Measurements from ENCODE around the gene COQ10A. TPM values are rescaled to one million over a fixed set of nuclear protein-coding genes. Genes with fewer than 3 reads are reported as not detected.

Gene COQ10A
- total and polyA plus RNA-seq, 2 of the 8 experiments (the other 6 are each of a cell fraction or from before 2014, with no cell fraction given) = 21.8 to 42.9 TPM

- peaks cover 8 to 62% (median 46%) of the 10 kb centered on the region in 4 experiments; a peak in 7 of 8 replicates for H3K36me3 ChIP-seq (ENCODE audit: control insufficient read depth in 2 of 4, insufficient read depth in 4 of 4, low read length in 3 of 4)
- no peak for TF ChIP-seq MAX (IDR thresholded peaks at IDR 0.05)
- TF ChIP-seq KDM4A (IDR thresholded peaks at IDR 0.05; ENCODE audit: low read depth, low read length, severe bottlenecking) = no peak
- no peak for TF ChIP-seq JUN (IDR thresholded peaks at IDR 0.05; ENCODE audit: low read depth, low read length)
- WGBS, 2 experiments (ENCODE audit: extremely low coverage in 1 of 2, insufficient coverage in 1 of 2, insufficient read length in 1 of 2, insufficient replicate concordance in 2 of 2, low coverage in 1 of 2, low lambda C conversion rate in 2 of 2, missing lambda C conversion rate in 1 of 2) = 97% methylated on average over 12 of the region's 12 CpGs; no CpG with 5 or more reads in 1 of the 2 experiments
- no peak overlapping the region for H2BK15ac ChIP-seq (ENCODE audit: low read length)
- no peak overlapping the region for H2BK5ac ChIP-seq (ENCODE audit: low read depth, low read length)
- no peak overlapping the region for H4K5ac ChIP-seq (ENCODE audit: insufficient read length, low read depth, low read length)
- H3K79me1 ChIP-seq (ENCODE audit: low read depth, low read length) = peaks cover 4% of the 10 kb centered on the region
- no peaks in the 10 kb centered on the region for H4K20me1 ChIP-seq (replicated peaks in 1 of 2; ENCODE audit: control insufficient read depth in 1 of 2, insufficient read depth in 2 of 2, low read length in 2 of 2)
- no peak overlapping the region for H2BK20ac ChIP-seq (ENCODE audit: low read length)
- H2AK5ac ChIP-seq (ENCODE audit: low read depth, low read length) = no peak overlapping the region
- peaks cover 0 to 6% (median 3%) of the 10 kb centered on the region in 4 experiments; a peak in 5 of 7 replicates for H3K4me1 ChIP-seq (replicated peaks in 1 of 4; ENCODE audit: control insufficient read depth in 3 of 4, insufficient read depth in 4 of 4, low read length in 3 of 4)
- H3K14ac ChIP-seq (ENCODE audit: insufficient read length) = no peak overlapping the region
- no peak overlapping the region for H3K23ac ChIP-seq (ENCODE audit: insufficient read length)
- DNase-seq (ENCODE audit: low read depth in 1 of 2, low spot score in 2 of 2) (no peak), FAIRE-seq (no peak)
- no peak overlapping the region for H3K4me3 ChIP-seq (ENCODE audit: extremely low read depth in 1 of 4, insufficient read depth in 2 of 4, low read depth in 3 of 4, low read length in 4 of 4)
- no peak overlapping the region for H4K8ac ChIP-seq (ENCODE audit: extremely low read depth, insufficient read depth, low read length)
- H3K9ac ChIP-seq (replicated peaks in 1 of 4; ENCODE audit: extremely low read depth in 1 of 4, low read depth in 3 of 4, low read length in 3 of 4) = no peak overlapping the region
- peaks cover 6% of the 10 kb centered on the region; the same call in 1 of the 2 replicates for H3K23me2 ChIP-seq (ENCODE audit: low read depth, low read length)
- H3K56ac ChIP-seq (replicated peaks; ENCODE audit: insufficient read length, low read depth, low read length) = no peak overlapping the region
- no peak overlapping the region for H3K4ac ChIP-seq (replicated peaks; ENCODE audit: insufficient read length, low read depth, low read length)
- H2AFZ ChIP-seq (ENCODE audit: low read length) = no peak overlapping the region
- H3K9me3 ChIP-seq (ENCODE audit: insufficient read depth in 2 of 2, low read depth in 1 of 2, low read length in 1 of 2) = no peaks in the 10 kb centered on the region
- H2BK12ac ChIP-seq (ENCODE audit: low read depth, low read length) = no peak overlapping the region
- POLR2A ChIA-PET (ENCODE audit: partially characterized antibody) = interaction anchor here (1.0 to 2.6 kb wide), 10 partner anchors 10 to 153 kb away, joined by 3 to 11 read pairs (median 4); partner anchors contain the start of genes COQ10A and STAT2
- H2BK120ac ChIP-seq (replicated peaks; ENCODE audit: low read depth, low read length) = no peak overlapping the region
- H3K4me2 ChIP-seq (ENCODE audit: insufficient read depth in 1 of 2, low read depth in 2 of 2, low read length in 2 of 2) = no peak overlapping the region
- CTCF ChIA-PET (ENCODE audit: partially characterized antibody) = interaction anchor here (1.0 to 2.2 kb wide), 6 partner anchors 10 to 153 kb away, joined by 3 to 11 read pairs (median 4); partner anchors contain the start of gene APOF
- H3K18ac ChIP-seq (ENCODE audit: extremely low read depth, low read length) = no peak overlapping the region
- H3K27me3 ChIP-seq (replicated peaks in 1 of 4; ENCODE audit: control insufficient read depth in 3 of 4, extremely low read depth in 1 of 4, insufficient read depth in 3 of 4, low read length in 3 of 4) = no peaks in the 10 kb centered on the region
- no peak overlapping the region for H4K91ac ChIP-seq (replicated peaks; ENCODE audit: insufficient read length, low read length)
- no peak overlapping the region for H3K27ac ChIP-seq (ENCODE audit: low read depth, low read length)
- H3K79me2 ChIP-seq (ENCODE audit: control insufficient read depth in 1 of 2, insufficient read depth in 2 of 2, low read length in 2 of 2) = peaks cover 4 to 16% of the 10 kb centered on the region in 2 experiments; a peak in 3 of 4 replicates
Measured at GRCh38 chr12:56311003-56311402, 44.3 kb downstream of the COQ10A start.
